IMR-90 (cell line): ENCODE data around the gene CACNA1D.

Experiments
- CEBPB ChIP-seq: IDR thresholded peaks from 2 replicates; pipeline ENCODE4 v1.6.1; 2012; ENCODE audit warnings: low read depth, low read length, improper control_type of control experiment
- POLR2A ChIP-seq: IDR thresholded peaks from 2 replicates; pipeline ENCODE4 v1.6.1; 2012; ENCODE audit warnings: mild to moderate bottlenecking, low read depth, low read length
- RAD21 ChIP-seq: IDR thresholded peaks from 2 replicates; pipeline ENCODE4 v1.6.1; 2012; ENCODE audit warnings: low read length, improper control_type of control experiment
- RFX5 ChIP-seq: IDR thresholded peaks from 2 replicates; pipeline ENCODE4 v1.8.0; 2012; ENCODE audit warnings: low read depth, mild to moderate bottlenecking, low read length, moderate library complexity
- SMC3 ChIP-seq: fragments of 150-350 bp; IDR thresholded peaks from 2 replicates; pipeline ENCODE4 v1.6.1; 2016; ENCODE audit warnings: low read depth, mild to moderate bottlenecking, antibody characterized with exemption, low read length, moderate library complexity
- TF ChIP-seq, protein P1 (sequence below): conservative IDR thresholded peaks from 2 replicates; pipeline ENCODE4 v1.5.1; 2012; ENCODE audit warnings: mild to moderate bottlenecking, low read depth, low read length, improper control_type of control experiment
- TF ChIP-seq, protein P2 (sequence below): fragments of 150-350 bp; IDR thresholded peaks from 2 replicates; pipeline ENCODE4 v1.6.1; 2017; ENCODE audit warnings: mild to moderate bottlenecking, antibody characterized with exemption, low read length, low read depth
- TF ChIP-seq, protein P3 (sequence below): fragments of 150-350 bp; IDR thresholded peaks from 2 replicates; pipeline ENCODE4 v1.6.1; 2016; ENCODE audit warnings: low read depth, mild to moderate bottlenecking, low read length, moderate library complexity, borderline replicate concordance

DNA sequence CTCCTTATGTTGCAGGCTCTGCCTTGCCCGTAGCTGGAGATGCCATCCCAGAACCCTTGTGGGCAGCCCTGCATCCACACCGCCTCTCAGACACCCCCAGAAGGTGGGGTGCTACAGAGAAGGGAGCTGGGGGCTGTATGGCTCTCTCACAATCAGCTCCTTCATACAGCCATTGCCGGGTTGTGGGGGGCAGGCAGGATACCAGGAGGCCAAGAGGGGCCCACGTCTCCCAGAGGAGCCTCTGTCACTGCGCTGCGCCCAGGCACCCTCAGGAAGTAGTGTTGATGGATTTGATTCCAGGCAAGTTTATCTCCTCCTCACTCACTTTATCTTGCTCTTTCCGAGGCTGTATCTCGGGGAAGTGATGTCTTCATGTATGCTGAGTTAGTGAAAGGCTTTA is 180.2 kb downstream of the CACNA1D start:
- no peak for TF ChIP-seq CEBPB
- TF ChIP-seq, protein P1, sequence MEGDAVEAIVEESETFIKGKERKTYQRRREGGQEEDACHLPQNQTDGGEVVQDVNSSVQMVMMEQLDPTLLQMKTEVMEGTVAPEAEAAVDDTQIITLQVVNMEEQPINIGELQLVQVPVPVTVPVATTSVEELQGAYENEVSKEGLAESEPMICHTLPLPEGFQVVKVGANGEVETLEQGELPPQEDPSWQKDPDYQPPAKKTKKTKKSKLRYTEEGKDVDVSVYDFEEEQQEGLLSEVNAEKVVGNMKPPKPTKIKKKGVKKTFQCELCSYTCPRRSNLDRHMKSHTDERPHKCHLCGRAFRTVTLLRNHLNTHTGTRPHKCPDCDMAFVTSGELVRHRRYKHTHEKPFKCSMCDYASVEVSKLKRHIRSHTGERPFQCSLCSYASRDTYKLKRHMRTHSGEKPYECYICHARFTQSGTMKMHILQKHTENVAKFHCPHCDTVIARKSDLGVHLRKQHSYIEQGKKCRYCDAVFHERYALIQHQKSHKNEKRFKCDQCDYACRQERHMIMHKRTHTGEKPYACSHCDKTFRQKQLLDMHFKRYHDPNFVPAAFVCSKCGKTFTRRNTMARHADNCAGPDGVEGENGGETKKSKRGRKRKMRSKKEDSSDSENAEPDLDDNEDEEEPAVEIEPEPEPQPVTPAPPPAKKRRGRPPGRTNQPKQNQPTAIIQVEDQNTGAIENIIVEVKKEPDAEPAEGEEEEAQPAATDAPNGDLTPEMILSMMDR: no peak
- TF ChIP-seq SMC3: no peak
- no peak for TF ChIP-seq RFX5
- no peak for TF ChIP-seq RAD21
- TF ChIP-seq POLR2A: no peak
- TF ChIP-seq, protein P2, sequence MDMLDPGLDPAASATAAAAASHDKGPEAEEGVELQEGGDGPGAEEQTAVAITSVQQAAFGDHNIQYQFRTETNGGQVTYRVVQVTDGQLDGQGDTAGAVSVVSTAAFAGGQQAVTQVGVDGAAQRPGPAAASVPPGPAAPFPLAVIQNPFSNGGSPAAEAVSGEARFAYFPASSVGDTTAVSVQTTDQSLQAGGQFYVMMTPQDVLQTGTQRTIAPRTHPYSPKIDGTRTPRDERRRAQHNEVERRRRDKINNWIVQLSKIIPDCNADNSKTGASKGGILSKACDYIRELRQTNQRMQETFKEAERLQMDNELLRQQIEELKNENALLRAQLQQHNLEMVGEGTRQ: no peak
- TF ChIP-seq, protein P3, sequence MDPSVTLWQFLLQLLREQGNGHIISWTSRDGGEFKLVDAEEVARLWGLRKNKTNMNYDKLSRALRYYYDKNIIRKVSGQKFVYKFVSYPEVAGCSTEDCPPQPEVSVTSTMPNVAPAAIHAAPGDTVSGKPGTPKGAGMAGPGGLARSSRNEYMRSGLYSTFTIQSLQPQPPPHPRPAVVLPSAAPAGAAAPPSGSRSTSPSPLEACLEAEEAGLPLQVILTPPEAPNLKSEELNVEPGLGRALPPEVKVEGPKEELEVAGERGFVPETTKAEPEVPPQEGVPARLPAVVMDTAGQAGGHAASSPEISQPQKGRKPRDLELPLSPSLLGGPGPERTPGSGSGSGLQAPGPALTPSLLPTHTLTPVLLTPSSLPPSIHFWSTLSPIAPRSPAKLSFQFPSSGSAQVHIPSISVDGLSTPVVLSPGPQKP: no peak
